ENCODE data around the gene BHLHA9.
"Not testable (repeated sequence)": the region's sequence is repeated elsewhere in the genome, so short reads cannot be mapped to it uniquely, and the experiment has no call there.

BHLHA9 gene

DNA sequence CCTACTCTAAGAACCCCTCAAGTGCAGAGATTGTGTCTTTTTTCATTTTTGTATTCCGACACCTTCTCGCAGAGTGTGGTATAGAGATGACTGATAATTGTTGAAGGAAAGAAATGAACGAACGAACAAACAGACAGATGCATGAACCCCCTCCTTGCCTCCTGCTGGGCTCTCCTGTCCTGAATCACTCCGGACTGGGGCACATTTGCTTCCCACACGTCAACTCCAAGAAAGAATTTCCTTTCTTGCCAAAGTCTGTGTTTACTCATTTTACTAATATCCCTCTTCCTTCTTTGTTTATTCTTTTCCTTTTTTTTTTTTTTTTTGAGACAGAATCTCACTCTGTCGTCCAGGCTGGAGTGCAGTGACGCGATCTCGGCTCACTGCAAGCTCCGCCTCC lies 37.5 kb upstream of the BHLHA9 start:
- DNase-seq (ENCODE audit: low read depth), result peak; percentile 73
- no peak overlapping the region for H3K4me3 ChIP-seq (ENCODE audit: low read length)
- TF ChIP-seq, protein P1, sequence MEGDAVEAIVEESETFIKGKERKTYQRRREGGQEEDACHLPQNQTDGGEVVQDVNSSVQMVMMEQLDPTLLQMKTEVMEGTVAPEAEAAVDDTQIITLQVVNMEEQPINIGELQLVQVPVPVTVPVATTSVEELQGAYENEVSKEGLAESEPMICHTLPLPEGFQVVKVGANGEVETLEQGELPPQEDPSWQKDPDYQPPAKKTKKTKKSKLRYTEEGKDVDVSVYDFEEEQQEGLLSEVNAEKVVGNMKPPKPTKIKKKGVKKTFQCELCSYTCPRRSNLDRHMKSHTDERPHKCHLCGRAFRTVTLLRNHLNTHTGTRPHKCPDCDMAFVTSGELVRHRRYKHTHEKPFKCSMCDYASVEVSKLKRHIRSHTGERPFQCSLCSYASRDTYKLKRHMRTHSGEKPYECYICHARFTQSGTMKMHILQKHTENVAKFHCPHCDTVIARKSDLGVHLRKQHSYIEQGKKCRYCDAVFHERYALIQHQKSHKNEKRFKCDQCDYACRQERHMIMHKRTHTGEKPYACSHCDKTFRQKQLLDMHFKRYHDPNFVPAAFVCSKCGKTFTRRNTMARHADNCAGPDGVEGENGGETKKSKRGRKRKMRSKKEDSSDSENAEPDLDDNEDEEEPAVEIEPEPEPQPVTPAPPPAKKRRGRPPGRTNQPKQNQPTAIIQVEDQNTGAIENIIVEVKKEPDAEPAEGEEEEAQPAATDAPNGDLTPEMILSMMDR (conservative IDR thresholded peaks at IDR 0.05; ENCODE audit: low read length), result no peak

DNA sequence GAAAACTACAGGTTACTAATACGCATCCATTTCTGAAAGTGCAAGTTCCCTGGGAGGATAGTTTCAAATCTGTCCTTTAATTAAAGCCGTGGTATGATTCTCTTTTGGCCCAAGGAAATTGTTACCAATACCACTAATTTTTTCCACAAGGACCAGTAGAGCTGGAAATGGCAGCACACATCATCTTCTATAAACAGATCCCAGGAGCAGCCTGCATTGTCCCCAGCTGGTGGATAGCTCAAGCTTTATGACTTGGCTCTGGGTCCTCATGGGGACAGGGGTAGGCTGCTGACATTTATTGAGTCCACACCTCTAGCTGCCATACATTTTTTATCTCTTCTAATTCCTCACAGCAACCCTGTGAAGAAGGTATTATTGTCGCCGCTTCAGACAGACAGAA lies 35.8 kb upstream of the BHLHA9 start:
- DNase-seq (ENCODE audit: low read depth), result no peak
- TF ChIP-seq, protein P1 (conservative IDR thresholded peaks at IDR 0.05; ENCODE audit: low read length), result no peak
- H3K4me3 ChIP-seq (ENCODE audit: low read length), result no peak overlapping the region

DNA sequence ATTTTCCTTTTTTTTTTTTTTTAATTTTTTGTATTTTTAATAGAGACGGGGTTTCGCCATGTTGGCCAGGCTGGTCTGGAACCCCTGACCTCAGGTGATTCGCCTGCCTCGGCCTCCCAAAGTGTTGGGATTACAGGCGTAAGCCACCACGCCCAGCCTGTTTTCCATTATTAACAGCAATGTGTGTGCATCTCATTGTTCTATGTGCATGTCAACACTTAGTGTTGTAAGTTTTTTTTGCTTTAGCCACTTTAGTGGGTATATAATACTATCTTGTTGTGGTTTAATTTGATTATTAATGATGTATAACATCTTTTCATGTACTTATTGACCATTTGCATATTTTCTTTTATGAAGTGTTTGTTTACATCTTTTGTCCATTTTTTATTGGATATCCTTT lies 32.8 kb upstream of the BHLHA9 start:
- H3K4me3 ChIP-seq (ENCODE audit: low read length), result no peak overlapping the region
- no peak for DNase-seq (ENCODE audit: low read depth)
- TF ChIP-seq, protein P1 (conservative IDR thresholded peaks at IDR 0.05; ENCODE audit: low read length), result no peak

DNA sequence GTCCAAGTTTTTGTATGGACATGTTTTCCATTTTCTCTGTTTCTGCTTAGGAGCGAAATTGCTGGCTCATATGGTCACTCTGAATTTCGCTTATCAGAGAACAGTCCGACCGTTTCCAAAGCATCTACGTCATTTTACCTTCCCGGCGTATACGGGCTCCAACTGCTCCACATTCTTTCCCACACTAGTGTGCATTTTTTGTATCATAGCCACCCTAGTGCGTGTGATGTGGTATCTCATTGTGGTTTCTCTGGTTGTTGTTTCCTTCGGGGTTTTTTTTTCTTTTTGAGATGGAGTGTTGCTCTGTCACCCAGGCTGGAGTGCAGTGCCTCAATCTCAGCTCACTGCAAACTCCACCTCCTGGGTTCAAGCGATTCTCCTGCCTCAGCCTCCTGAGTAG lies 31.0 kb upstream of the BHLHA9 start:
- DNase-seq (ENCODE audit: low read depth), result peak; percentile 18
- TF ChIP-seq, protein P1 (conservative IDR thresholded peaks at IDR 0.05; ENCODE audit: low read length), result no peak
- H3K4me3 ChIP-seq (ENCODE audit: low read length), result no peak overlapping the region

DNA sequence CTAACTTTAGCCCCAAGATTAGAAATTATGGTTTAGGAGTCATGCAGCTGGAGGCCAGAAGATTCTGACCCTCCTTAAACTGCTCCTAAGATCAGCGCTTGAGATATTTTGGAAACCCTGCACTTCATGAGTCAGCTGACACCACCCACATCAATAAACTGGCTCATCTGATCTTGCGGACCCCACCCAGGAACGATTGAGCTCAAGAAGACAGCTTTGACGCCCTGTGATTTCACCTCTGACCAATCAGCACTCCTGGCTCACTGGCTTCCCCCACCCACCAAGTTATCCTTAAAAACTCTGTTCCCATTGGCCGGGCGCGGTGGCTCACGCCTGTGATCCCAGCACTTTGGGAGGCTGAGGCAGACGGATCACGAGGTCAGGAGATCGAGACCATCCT lies 29.8 kb upstream of the BHLHA9 start:
- H3K4me3 ChIP-seq (ENCODE audit: low read length); DNase-seq (ENCODE audit: low read depth): not testable (repeated sequence)

DNA sequence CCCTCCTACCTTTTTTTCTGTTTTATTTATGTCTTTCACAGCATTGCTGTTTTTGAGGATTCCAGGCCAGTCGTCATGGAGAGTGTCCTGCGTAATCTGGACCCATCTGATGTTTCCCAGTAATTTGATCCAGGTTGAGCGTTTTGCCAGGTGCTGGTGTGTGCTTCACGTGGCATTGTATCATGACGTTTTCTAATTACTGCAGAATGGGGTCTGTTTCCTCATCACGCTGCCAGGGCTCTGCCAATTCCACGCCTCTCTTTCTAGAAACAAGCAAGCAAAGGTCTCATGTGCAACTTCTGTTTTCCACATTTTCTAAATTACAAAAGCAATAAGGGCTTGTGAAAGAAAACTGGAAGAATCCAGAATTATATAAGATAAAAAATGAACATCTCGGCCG lies 28.3 kb upstream of the BHLHA9 start:
- H3K4me3 ChIP-seq (ENCODE audit: low read length), result no peak overlapping the region
- peak; percentile 70 for DNase-seq (ENCODE audit: low read depth)
- TF ChIP-seq, protein P1 (conservative IDR thresholded peaks at IDR 0.05; ENCODE audit: low read length), result no peak

DNA sequence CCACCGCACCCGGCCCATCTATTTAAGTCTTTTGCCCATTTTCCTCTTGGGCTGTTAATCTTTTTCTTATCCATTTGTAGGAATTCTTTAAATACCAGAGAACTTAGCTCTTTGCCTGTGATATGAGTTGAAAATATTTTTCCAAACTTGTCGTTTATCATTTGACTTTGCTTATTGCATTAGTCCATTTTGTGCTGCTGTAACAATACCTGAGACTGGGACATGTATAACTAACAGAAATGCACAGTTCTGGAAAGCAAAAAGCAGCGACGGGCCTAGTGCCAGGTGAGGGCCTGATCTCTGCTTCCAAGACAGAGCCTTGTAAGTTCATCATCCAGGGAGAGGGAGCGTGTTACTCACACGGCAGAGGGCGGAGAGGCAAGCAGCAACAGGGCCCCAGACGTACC lies 25.6 kb upstream of the BHLHA9 start:
- no peak overlapping the region for H3K4me3 ChIP-seq (ENCODE audit: low read length)
- TF ChIP-seq, protein P1 (conservative IDR thresholded peaks at IDR 0.05; ENCODE audit: low read length), result no peak
- DNase-seq (ENCODE audit: low read depth), result no peak

Data from AG10803 (cell line).